Caco-2 (cell line): ENCODE data around the gene RUVBL1. TPM values are rescaled to one million over a fixed set of nuclear protein-coding genes. Genes with fewer than 3 reads are reported as not detected.

ENCODE experiments used
- BruUV-seq: library from RNA; stranded (reverse); fragments of 400-500 nt; replicated peaks from 2 replicates; lab custom pipeline; 2021; lab: Mats Ljungman, UMichigan
- CTCF ChIA-PET: fragments of 300-600 bp; sonication (Branson Sonifier 250); formaldehyde crosslinking; loops from one replicate; lab custom pipeline; 2022; ENCODE audit warnings: antibody characterized with exemption; lab: Charles Lee
- POLR2A ChIA-PET: fragments of 300-600 bp; sonication (Branson Sonifier 250); formaldehyde crosslinking; loops from one replicate; lab custom pipeline; 2022; ENCODE audit warnings: antibody characterized with exemption; lab: Charles Lee
- DNase-seq, 2 experiments: peaks; one replicate each; pipeline versions ENCODE4 v3.0.0 to v3.0.0-alpha.2; 2020 to 2022
- H3K27me3 ChIP-seq: replicated peaks from 2 replicates; pipeline ENCODE4 v1.6.0; 2011; ENCODE audit warnings: low read length; ENCODE audit not compliant: control insufficient read depth, insufficient read depth
- H3K36me3 ChIP-seq: 2 replicates; pipeline ENCODE4 v1.5.1; 2011; ENCODE audit warnings: low read length; ENCODE audit not compliant: control insufficient read depth, insufficient read depth
- H3K4me1 ChIP-seq: fragments of 250-450 bp; sonication (Bioruptor Pico); 2 replicates; pipeline ENCODE4 v1.5.1; 2020; ENCODE audit warnings: mild to moderate bottlenecking
- H3K4me3 ChIP-seq: 2 replicates; pipeline ENCODE4 v1.5.1; 2011; ENCODE audit warnings: low read depth, mild to moderate bottlenecking, control low read depth, low read length
- H3K9me3 ChIP-seq: fragments of 250-450 bp; sonication (Bioruptor Pico); 2 replicates; pipeline ENCODE4 v1.5.1; 2020; ENCODE audit warnings: mild to moderate bottlenecking, moderate library complexity
- H3K27ac Mint-ChIP-seq: one replicate; pipeline ENCODE4 v1.8.0; 2022; ENCODE audit warnings: mixed read lengths; ENCODE audit not compliant: unreplicated experiment
- H3K27me3 Mint-ChIP-seq: one replicate; pipeline ENCODE4 v1.8.0; 2022; ENCODE audit warnings: mixed read lengths; ENCODE audit not compliant: insufficient read depth, unreplicated experiment
- H3K36me3 Mint-ChIP-seq: one replicate; pipeline ENCODE4 v1.8.0; 2022; ENCODE audit warnings: mild to moderate bottlenecking, mixed read lengths; ENCODE audit not compliant: insufficient read depth, unreplicated experiment
- H3K4me1 Mint-ChIP-seq: one replicate; pipeline ENCODE4 v1.8.0; 2022; ENCODE audit warnings: low read depth, mixed read lengths; ENCODE audit not compliant: unreplicated experiment
- H3K4me3 Mint-ChIP-seq: one replicate; pipeline ENCODE4 v1.8.0; 2022; ENCODE audit warnings: mild to moderate bottlenecking, moderate library complexity, mixed read lengths; ENCODE audit not compliant: unreplicated experiment
- H3K9me3 Mint-ChIP-seq: one replicate; pipeline ENCODE4 v1.8.0; 2022; ENCODE audit warnings: mixed read lengths; ENCODE audit not compliant: unreplicated experiment
- intact Hi-C: fragments of 100-400 bp; cut with micrococcal nuclease; formaldehyde crosslinking; loops from one replicate; pipeline ENCODE4 v1.10.0; 2022; ENCODE audit not compliant: unreplicated experiment
- total RNA-seq: library from RNA; stranded (reverse); gene quantifications from 2 replicates; pipeline ENCODE4 v1.2.3, GENCODE V29; 2022
- TF ChIP-seq, protein P1 (sequence below), 2 experiments: fragments of 200-600 bp in 1 of 2; IDR thresholded peaks; 1 replicate in 1 of 2; 2 replicates in 1 of 2; pipeline versions ENCODE4 v1.5.1 to v1.8.0; 2011 to 2022; ENCODE audit warnings: antibody characterized with exemption in 1 of 2, control low read depth in 1 of 2, inconsistent platforms in 1 of 2, low read depth in 1 of 2, low read length in 1 of 2, mild to moderate bottlenecking in 1 of 2, moderate library complexity in 1 of 2; ENCODE audit not compliant: insufficient read depth in 1 of 2, severe bottlenecking in 1 of 2, unreplicated experiment in 1 of 2

Gene RUVBL1
- total RNA-seq, 1 experiment from 2014 or later: 56.4 TPM

DNA sequence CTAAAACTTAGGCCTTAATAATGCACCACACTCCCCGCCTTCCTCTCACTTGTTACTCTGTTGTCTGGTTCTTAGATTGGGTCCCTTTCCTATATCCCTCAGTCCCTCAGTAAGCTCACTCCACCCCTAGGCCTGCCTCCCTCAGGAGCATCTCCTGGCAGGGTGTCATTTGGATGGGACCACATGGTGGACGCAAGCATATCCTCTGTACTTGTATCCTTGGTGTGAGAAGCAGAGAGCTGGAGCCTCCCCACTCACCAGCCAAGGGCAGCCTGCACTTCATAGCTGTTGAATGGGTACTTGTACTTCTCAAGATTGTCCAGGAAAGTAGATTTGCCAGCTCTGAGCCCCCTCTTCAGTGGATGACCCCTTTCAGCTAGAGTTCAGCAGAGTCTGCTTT lies 59.7 kb downstream of the RUVBL1 start:
- H3K9me3 ChIP-seq: no peaks in the 10 kb centered on the region
- peaks cover 2% of the 10 kb centered on the region for H3K36me3 ChIP-seq
- H3K4me3 ChIP-seq: no peak overlapping the region
- intact Hi-C loops: no loop called here
- ChIA-PET POLR2A (no interaction called here), CTCF (no interaction called here)
- no peak for DNase-seq
- TF ChIP-seq, protein P1, sequence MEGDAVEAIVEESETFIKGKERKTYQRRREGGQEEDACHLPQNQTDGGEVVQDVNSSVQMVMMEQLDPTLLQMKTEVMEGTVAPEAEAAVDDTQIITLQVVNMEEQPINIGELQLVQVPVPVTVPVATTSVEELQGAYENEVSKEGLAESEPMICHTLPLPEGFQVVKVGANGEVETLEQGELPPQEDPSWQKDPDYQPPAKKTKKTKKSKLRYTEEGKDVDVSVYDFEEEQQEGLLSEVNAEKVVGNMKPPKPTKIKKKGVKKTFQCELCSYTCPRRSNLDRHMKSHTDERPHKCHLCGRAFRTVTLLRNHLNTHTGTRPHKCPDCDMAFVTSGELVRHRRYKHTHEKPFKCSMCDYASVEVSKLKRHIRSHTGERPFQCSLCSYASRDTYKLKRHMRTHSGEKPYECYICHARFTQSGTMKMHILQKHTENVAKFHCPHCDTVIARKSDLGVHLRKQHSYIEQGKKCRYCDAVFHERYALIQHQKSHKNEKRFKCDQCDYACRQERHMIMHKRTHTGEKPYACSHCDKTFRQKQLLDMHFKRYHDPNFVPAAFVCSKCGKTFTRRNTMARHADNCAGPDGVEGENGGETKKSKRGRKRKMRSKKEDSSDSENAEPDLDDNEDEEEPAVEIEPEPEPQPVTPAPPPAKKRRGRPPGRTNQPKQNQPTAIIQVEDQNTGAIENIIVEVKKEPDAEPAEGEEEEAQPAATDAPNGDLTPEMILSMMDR (IDR thresholded peaks at IDR 0.05; ENCODE audit: insufficient read depth in 1 of 2, low read depth in 1 of 2, low read length in 1 of 2, severe bottlenecking in 1 of 2, unreplicated experiment in 1 of 2): no peak
- H3K4me3 Mint-ChIP-seq: no peak overlapping the region
- no peaks in the 10 kb centered on the region for H3K27me3 ChIP-seq
- peaks cover 6% of the 10 kb centered on the region for H3K4me1 Mint-ChIP-seq
- H3K9me3 Mint-ChIP-seq: no peaks in the 10 kb centered on the region
- H3K27ac Mint-ChIP-seq: no peak overlapping the region
- H3K36me3 Mint-ChIP-seq: peaks cover 100% of the 10 kb centered on the region
- no peaks in the 10 kb centered on the region for H3K4me1 ChIP-seq
- no peaks in the 10 kb centered on the region for H3K27me3 Mint-ChIP-seq
- BruUV-seq: no TSS peak

DNA sequence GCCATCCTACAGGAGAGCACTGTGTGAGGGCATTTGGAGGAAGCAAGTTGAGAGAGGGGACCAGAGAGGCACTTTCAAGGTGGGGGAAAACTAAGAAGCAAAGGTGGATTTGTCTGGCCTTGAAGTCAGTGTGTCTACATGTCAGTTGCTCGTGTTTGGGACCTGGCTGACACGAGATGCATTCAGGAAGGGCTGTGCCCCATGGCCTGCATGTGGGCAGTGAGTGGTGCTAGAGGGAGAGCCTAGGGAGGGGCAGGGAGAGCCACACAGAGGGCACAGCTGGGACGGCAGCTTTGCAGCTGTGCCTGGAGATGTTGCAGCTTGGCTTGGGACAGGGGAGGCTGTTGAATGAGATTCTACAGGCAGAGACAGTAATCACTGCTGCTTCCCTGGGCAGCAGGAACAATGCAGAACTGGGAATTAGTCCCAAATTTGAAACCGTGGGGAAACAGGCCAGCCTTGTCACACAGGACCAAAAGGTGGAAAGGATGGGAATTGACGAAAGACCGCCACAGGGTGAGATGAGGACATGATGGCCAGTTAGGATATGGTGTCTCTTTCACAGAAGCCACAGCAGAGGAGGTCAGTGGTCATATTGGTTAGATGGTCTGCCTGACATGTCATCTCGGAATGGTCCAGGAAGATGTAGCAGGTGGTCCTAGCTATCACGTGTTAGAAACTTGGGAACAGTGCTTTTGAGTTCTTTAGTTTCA lies 61.4 kb downstream of the RUVBL1 start:
- peaks cover 2% of the 10 kb centered on the region for H3K36me3 ChIP-seq
- CTCF ChIA-PET: no interaction called here

DNA sequence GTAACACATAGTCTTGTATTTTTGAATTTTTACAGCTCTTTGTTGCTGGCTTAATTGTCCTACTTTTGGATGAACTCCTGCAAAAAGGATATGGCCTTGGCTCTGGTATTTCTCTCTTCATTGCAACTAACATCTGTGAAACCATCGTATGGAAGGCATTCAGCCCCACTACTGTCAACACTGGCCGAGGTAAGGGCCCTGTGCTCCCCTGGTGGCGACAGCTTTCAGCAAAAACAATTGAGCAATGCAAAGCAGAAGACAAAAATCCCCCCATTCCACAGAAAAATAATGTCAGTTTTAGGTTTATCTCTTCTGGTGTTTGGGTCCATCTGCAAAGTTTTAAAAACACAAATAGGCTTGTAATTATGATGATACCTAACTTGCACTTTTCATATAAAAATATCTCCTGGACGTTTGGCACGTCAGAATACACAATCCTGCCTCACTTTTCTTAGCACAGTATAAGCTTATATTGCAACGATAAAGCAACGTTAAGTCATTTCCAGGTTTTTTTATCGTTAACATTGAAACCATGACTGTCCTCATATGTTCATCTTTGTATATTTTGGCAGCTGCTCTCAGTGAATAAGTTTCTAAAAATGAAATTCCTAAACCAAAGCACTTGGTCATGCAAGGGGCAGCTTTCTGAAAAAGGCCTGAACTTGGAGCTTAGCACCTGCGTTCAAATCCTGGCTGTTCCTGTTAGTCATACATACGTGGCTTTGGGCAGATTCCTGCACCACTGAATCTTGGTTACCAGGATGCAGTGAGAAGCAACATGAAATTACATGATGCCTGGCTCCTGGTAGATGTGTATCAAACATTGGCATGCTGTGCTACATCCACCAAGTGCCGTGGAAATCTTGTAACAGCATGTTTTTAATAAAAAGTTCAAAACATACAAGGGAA lies 62.9 kb downstream of the RUVBL1 start:
- Histone ChIP-seq H3K36me3 (peaks cover 2% of the 10 kb centered on the region), H3K27me3 (no peaks in the 10 kb centered on the region), H3K9me3 (no peaks in the 10 kb centered on the region), H3K4me1 (no peaks in the 10 kb centered on the region), H3K4me3 (no peak overlapping the region)
- TF ChIP-seq, protein P1 (IDR thresholded peaks at IDR 0.05; ENCODE audit: insufficient read depth in 1 of 2, low read depth in 1 of 2, low read length in 1 of 2, severe bottlenecking in 1 of 2, unreplicated experiment in 1 of 2): no peak
- CTCF ChIA-PET: no interaction called here
- Mint-ChIP-seq H3K4me3 (no peak overlapping the region), H3K27ac (no peak overlapping the region), H3K4me1 (no peaks in the 10 kb centered on the region), H3K9me3 (no peaks in the 10 kb centered on the region), H3K27me3 (no peaks in the 10 kb centered on the region), H3K36me3 (peaks cover 100% of the 10 kb centered on the region)
- intact Hi-C loops: no loop called here
- DNase-seq: no peak
- BruUV-seq: no TSS peak
- POLR2A ChIA-PET: no interaction called here

More for the DNA sequence above, 61.4 kb downstream of the RUVBL1 start:
- POLR2A ChIA-PET: no interaction called here
- intact Hi-C loops: no loop called here
- Mint-ChIP-seq H3K4me1 (no peaks in the 10 kb centered on the region), H3K36me3 (peaks cover 100% of the 10 kb centered on the region), H3K27ac (no peak overlapping the region), H3K9me3 (no peaks in the 10 kb centered on the region), H3K4me3 (no peak overlapping the region), H3K27me3 (no peaks in the 10 kb centered on the region)
- no peaks in the 10 kb centered on the region for H3K27me3 ChIP-seq
- DNase-seq: no peak
- H3K9me3 ChIP-seq: no peaks in the 10 kb centered on the region
- H3K4me3 ChIP-seq: no peak overlapping the region
- H3K4me1 ChIP-seq: no peaks in the 10 kb centered on the region
- no TSS peak for BruUV-seq
- TF ChIP-seq, protein P1 (IDR thresholded peaks at IDR 0.05; ENCODE audit: insufficient read depth in 1 of 2, low read depth in 1 of 2, low read length in 1 of 2, severe bottlenecking in 1 of 2, unreplicated experiment in 1 of 2): no peak
